ENCODE measurements around the gene CHCT1.

GRCh38 chr17:60426596-60426995 is 4.3 kb downstream of the CHCT1 start:
- no peak for TF ChIP-seq CTCF (IDR thresholded peaks at IDR 0.05)
- TF ChIP-seq POLR2A (IDR thresholded peaks at IDR 0.05), result no peak
